ENCODE data around the gene RGS3. TPM values are rescaled to one million over a fixed set of nuclear protein-coding genes. Genes with fewer than 3 reads are reported as not detected.

RGS3 gene
- total and polyA plus RNA-seq, 2 of the 13 experiments (the other 11 are each of a cell fraction or from before 2014, with no cell fraction given) = 17.1 to 28.8 TPM

DNA sequence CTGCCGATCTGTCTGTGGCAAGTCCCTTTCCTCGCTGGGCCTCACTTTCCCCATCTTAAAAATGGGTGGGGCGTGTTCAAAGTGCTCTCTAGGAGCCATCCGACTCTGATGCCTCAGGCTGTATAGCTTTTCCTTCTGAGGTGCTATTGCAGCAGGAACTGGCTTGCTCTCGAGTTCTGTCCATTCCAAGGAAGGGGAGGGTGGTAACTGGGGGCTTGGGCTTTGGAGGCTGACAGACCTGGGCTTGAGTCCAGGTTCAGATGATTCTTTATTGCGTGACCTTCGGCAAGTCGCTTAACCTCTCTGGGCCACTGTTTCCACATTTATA, 139.5 kb downstream of the RGS3 start:
- no peaks in the 10 kb centered on the region for H3K79me2 ChIP-seq (ENCODE audit: insufficient read depth, low read length)
- H3K9ac ChIP-seq (ENCODE audit: insufficient read depth, low read depth, low read length) = peak overlapping the region; percentile 41; the same call in 1 of the 2 replicates
- BruUV-seq (replicated peaks) = no TSS peak
- POLR2A ChIA-PET = interaction anchor here (0.6 to 2.7 kb wide), 10 partner anchors 13 to 328 kb away, joined by 3 to 22 read pairs (median 3); partner anchors contain the start of genes CDC26 and PRPF4
- CTCF ChIA-PET (ENCODE audit: low intra/inter-chr PET ratio, low total read pairs) = interaction anchor here (0.9 kb wide), 1 partner anchor 11 kb away, joined by 3 read pairs; no protein-coding TSS in a partner anchor
- peaks cover 68% of the 10 kb centered on the region for H3K4me1 ChIP-seq (ENCODE audit: insufficient read depth, low read length)
- TF ChIP-seq, protein P1, sequence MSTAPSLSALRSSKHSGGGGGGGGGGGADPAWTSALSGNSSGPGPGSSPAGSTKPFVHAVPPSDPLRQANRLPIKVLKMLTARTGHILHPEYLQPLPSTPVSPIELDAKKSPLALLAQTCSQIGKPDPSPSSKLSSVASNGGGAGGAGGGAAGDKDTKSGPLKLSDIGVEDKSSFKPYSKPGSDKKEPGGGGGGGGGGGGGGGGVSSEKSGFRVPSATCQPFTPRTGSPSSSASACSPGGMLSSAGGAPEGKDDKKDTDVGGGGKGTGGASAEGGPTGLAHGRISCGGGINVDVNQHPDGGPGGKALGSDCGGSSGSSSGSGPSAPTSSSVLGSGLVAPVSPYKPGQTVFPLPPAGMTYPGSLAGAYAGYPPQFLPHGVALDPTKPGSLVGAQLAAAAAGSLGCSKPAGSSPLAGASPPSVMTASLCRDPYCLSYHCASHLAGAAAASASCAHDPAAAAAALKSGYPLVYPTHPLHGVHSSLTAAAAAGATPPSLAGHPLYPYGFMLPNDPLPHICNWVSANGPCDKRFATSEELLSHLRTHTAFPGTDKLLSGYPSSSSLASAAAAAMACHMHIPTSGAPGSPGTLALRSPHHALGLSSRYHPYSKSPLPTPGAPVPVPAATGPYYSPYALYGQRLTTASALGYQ (CRISPR knock-in tag; IDR thresholded peaks at IDR 0.05) = no peak
- peak; percentile 86 for TF ChIP-seq ZNF629 (CRISPR knock-in tag; conservative IDR thresholded peaks at IDR 0.05)
- TF ChIP-seq, protein P2, sequence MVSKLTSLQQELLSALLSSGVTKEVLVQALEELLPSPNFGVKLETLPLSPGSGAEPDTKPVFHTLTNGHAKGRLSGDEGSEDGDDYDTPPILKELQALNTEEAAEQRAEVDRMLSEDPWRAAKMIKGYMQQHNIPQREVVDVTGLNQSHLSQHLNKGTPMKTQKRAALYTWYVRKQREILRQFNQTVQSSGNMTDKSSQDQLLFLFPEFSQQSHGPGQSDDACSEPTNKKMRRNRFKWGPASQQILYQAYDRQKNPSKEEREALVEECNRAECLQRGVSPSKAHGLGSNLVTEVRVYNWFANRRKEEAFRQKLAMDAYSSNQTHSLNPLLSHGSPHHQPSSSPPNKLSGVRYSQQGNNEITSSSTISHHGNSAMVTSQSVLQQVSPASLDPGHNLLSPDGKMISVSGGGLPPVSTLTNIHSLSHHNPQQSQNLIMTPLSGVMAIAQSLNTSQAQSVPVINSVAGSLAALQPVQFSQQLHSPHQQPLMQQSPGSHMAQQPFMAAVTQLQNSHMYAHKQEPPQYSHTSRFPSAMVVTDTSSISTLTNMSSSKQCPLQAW (CRISPR knock-in tag; IDR thresholded peaks at IDR 0.05) = 0 out of 2 replicates have a peak, but pooled peaks have one; percentile 9
- TF ChIP-seq, protein P3, sequence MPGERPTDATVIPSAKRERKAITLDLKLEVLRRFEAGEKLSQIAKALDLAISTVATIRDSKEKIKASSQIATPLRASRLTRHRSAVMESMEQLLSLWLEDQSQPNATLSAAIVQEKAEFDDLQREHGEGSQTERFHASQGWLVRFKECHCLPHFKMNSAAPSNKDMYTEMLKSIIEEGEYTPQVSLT (CRISPR knock-in tag; IDR thresholded peaks at IDR 0.05; ENCODE audit: borderline replicate concordance, low read depth) = no peak
- H2AFZ ChIP-seq (ENCODE audit: low read length) = no peak overlapping the region
- no peak for FAIRE-seq
- H3K9me3 ChIP-seq (ENCODE audit: low read length) = no peaks in the 10 kb centered on the region
- no peaks in the 10 kb centered on the region for H3K27me3 ChIP-seq (ENCODE audit: control insufficient read depth in 1 of 2, insufficient read depth in 2 of 2, low read length in 2 of 2)
- no peak for ATAC-seq
- H3K27ac ChIP-seq (ENCODE audit: extremely low read length, insufficient read depth, low read length) = no peak overlapping the region
- in situ Hi-C loops (cut with HindIII; ENCODE audit: extremely low pct_ligation_motif_present, low pct_unique_long_range_greater_than_20kb) = no loop called here
- no peaks in the 10 kb centered on the region for H4K20me1 ChIP-seq (ENCODE audit: insufficient read depth, low read length)
- no peaks in the 10 kb centered on the region for H3K36me3 ChIP-seq (replicated peaks in 1 of 2; ENCODE audit: control insufficient read depth in 1 of 2, insufficient read depth in 2 of 2, low read length in 2 of 2)
- DNase-seq (ENCODE audit: low spot score) = no peak
- intact Hi-C loops (cut with micrococcal nuclease; ENCODE audit: unreplicated experiment) = no loop called here
- WGBS (ENCODE audit: low lambda C conversion rate) = 42% methylated on average over 8 of the region's 8 CpGs
- H3K4me3 ChIP-seq (replicated peaks in 1 of 3; ENCODE audit: insufficient read depth in 1 of 3, low read depth in 2 of 3, low read length in 3 of 3) = peak overlapping the region in 1 of 3 experiments; percentile 62; a peak in 1 of 6 replicates
- H3K4me2 ChIP-seq (ENCODE audit: low read depth, low read length) = peak overlapping the region; percentile 88
